ENCODE measurements around the gene RBM14.
"Not testable (repeated sequence)": the region's sequence is repeated elsewhere in the genome, so short reads cannot be mapped to it uniquely, and the experiment has no call there.

RBM14 gene

DNA sequence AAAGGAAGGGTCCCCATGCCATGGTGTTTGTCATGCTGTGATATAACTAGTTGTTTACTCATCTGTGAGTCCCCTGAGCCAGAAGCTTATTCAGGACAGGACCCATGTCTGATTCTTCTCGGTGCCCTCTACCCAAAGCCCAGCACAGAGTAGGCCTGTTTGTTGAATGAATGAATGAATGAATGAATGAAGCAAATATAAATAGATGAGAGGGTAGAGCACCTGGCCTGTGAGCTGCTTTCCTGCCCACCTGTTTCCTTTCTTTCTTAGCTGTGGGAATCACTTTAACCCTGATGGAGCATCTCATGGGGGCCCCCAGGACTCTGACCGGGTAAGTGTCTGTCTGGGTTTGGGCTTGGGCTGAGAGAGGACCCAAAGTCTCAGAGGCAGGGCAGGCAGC is 16.2 kb upstream of the RBM14 start:
- TF ChIP-seq, protein P1, sequence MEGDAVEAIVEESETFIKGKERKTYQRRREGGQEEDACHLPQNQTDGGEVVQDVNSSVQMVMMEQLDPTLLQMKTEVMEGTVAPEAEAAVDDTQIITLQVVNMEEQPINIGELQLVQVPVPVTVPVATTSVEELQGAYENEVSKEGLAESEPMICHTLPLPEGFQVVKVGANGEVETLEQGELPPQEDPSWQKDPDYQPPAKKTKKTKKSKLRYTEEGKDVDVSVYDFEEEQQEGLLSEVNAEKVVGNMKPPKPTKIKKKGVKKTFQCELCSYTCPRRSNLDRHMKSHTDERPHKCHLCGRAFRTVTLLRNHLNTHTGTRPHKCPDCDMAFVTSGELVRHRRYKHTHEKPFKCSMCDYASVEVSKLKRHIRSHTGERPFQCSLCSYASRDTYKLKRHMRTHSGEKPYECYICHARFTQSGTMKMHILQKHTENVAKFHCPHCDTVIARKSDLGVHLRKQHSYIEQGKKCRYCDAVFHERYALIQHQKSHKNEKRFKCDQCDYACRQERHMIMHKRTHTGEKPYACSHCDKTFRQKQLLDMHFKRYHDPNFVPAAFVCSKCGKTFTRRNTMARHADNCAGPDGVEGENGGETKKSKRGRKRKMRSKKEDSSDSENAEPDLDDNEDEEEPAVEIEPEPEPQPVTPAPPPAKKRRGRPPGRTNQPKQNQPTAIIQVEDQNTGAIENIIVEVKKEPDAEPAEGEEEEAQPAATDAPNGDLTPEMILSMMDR (IDR thresholded peaks at IDR 0.05; ENCODE audit: low read depth, low read length, missing control alignments), result no peak
- DNase-seq (ENCODE audit: low read depth), result no peak
- no peak overlapping the region for H3K4me3 ChIP-seq (ENCODE audit: low read depth, low read length)

DNA sequence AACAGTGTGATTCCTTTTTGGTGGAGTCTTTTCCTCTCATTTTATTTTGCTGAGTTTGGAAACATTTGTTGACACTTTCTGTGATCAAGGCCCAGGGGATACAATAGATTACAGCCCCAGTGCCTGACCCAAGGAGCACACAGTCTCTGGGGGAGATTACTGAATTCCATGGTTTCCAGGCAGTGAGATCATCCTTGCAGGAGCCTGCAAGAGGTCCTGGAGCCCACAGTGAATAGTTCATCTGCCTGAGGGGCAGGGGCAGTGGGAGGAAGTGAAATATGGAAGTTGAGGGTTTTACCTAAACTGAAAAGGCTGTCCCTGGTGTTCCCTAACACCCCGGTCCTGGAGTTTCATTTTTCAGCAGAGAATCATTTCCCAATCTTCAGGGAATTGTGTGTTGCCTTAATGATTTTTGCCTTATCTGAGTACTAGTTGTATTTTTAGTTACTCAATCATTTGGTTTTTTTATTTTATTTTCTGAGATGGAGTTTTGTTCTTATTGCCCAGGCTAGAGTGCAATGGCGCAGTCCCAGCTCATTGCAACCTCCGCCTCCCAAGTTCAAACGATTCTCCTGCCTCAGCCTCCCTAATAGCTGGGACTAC is 15.7 kb upstream of the RBM14 start:
- no peak for DNase-seq (ENCODE audit: low read depth)
- TF ChIP-seq, protein P1 (IDR thresholded peaks at IDR 0.05; ENCODE audit: low read depth, low read length, missing control alignments), result no peak
- H3K4me3 ChIP-seq (ENCODE audit: low read depth, low read length), result no peak overlapping the region

DNA sequence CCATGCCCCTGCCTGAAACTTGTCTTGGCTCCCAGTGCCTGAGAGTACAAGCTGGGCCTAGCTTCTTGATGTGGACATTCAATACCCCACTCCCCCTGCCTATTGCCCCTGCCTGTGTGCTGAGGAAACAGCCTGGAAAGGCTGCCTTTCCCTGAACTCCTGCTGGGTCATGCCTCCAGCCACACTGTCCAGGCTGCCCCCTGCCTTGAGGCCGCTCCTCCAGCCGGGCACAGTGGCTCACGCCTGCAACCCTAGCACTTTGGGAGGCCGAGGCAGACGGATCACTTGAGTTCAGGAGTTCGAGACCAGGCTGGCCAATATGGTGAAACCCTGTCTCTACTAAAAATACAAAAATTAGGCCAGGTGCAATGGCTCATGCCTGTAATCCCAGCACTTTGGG is 13.4 kb upstream of the RBM14 start:
- no peak for DNase-seq (ENCODE audit: low read depth)
- H3K4me3 ChIP-seq (ENCODE audit: low read depth, low read length), result no peak overlapping the region
- TF ChIP-seq, protein P1 (IDR thresholded peaks at IDR 0.05; ENCODE audit: low read depth, low read length, missing control alignments), result no peak

DNA sequence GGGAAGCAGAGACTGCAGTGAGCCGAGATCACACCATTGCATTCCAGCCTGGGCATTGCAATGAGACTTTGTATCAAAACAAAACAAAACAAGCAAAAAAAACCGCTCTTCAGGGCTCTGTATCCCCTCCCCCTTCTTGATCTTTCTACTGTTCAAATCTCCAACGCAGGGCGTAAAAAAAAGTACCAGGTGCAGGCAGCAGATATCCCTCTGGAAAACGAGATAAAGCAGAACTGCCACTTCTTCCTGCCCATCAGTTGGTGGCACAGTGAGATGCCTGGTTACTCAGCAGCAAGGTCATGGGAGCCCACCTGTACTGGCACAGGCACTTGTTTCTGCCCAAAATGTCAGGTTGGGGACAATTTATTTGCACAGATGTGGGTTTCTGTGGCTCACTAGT is 12.3 kb upstream of the RBM14 start:
- no peak for DNase-seq (ENCODE audit: low read depth)
- H3K4me3 ChIP-seq (ENCODE audit: low read depth, low read length), result no peak overlapping the region
- TF ChIP-seq, protein P1 (IDR thresholded peaks at IDR 0.05; ENCODE audit: low read depth, low read length, missing control alignments), result no peak

DNA sequence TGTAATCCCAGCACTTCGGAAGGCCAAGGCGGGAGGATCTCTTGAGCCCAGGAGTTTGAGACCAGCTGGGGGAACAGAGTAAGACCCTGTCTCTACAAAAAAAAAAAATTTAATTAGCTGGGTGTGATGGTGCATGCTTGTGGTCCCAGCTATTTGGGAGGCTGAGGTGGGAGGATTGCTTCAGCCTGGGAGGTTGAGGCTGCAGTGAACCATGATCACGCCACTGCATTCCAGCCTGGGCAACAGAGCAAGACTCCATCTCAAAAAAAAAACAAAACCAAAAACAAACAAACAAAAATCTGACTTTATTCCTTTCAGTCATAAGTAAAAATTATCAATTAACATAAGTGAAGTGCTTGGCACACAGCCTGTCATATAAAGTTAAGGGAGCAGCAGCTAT is 9.8 kb upstream of the RBM14 start:
- DNase-seq (ENCODE audit: low read depth); H3K4me3 ChIP-seq (ENCODE audit: low read depth, low read length): not testable (repeated sequence)

DNA sequence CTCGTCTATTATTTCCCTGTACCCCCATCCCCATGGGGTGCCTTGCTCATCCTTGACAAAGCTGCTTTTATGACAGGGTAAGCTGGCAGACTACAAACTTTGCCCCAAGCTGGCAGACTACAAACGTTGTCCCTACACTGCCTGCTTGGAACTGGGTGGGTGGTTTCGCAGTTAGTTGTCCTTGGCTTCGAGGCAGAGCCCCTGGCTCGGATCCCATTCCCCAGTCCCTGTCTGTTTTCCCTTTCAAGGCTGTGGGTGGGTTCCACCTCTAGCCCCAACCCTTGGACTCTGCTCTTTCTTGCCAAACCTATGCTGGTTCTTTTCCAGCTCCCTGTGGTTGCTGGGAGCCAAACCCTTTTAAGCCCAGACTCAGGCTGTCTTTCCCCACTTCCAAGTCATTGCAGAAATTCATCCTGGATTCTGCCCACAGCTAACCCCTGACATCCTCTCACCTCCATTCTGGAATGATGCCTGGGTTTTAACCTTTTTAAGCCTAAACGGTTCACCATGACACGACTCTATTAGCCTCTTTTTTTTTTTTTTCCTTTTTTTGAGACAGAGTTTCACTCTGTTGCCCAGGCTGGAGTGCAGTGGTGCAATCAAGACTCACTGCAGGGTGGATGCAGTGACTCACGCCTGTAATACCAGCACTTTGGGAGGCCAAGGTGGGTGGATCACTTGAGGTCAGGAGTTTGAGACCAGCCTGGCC is 9.2 kb upstream of the RBM14 start:
- no peak overlapping the region for H3K4me3 ChIP-seq (ENCODE audit: low read depth, low read length)
- no peak for DNase-seq (ENCODE audit: low read depth)
- TF ChIP-seq, protein P1 (IDR thresholded peaks at IDR 0.05; ENCODE audit: low read depth, low read length, missing control alignments), result no peak

DNA sequence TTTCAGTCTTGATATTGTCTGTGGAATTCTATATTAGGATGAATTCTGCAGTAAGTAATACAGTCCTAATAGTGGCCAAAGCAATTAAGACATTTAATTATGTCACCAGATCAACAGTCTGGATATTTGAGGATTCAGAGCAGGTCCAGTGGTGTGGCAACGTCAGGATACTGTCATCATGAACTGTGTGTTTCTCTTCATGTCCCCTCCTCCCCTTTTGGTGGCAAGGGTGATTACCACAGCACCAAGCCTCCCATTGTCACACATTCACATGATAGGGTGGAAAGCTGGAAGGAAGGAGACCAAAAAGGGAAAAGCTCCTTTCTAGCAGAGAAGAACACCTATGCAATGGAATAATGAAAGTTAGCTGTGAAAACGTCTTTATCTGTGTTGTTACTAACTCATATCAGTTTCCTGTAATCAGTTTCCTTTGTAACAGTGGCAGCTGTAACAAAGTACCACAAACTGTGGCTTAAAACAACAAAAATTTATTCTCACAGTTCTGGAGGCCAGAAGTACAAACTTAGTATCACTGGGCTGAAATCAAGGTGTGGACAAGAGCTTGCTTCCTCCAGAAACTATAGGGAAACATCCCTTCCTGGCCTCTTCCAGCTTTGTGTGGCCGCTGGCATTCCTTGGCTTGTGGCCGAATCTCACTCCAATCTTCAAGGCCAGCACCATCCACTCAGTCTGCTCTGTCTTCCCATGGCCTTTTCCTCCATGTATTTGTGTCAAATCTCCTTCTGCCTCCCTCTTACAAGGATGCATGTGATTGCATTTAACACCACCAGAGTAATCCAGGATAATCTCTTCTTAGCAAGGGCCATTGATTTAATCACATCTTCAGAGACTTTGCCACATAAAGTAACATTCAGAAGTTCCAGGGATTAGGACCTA is 6.5 kb upstream of the RBM14 start:
- no peak overlapping the region for H3K4me3 ChIP-seq (ENCODE audit: low read depth, low read length)
- DNase-seq (ENCODE audit: low read depth), result no peak
- TF ChIP-seq, protein P1 (IDR thresholded peaks at IDR 0.05; ENCODE audit: low read depth, low read length, missing control alignments), result no peak

Measured in GM12864 (cell line).